Measurements from ENCODE around the gene WWOX.
A peak's percentile ranks its signal among the peaks of the same experiment; 100 is the strongest.

WWOX gene

DNA sequence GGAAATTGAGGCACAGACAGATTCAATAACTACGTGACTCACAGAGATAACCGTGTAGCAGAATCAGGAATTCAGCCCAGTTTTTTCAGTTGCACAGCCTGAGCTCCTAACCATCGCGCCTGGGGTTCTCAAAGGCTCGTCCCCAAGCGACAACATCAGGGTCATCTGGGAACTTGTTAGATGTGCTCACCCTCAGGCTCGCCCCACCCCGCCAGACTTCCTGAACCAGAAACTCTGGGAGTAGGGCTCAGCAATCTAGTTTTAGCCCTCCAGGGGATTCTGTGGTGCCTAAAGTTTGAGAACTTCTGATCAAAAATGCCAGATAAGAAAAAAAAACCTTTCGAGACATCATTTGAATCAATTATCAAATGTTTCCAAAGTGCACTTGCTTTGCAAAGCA lies 559.8 kb downstream of the WWOX start:
- no peaks in the 10 kb centered on the region for H3K27me3 ChIP-seq (ENCODE audit: control insufficient read depth in 1 of 2, insufficient read depth in 2 of 2, low read length in 2 of 2)
- no peaks in the 10 kb centered on the region for H3K4me1 ChIP-seq (ENCODE audit: control insufficient read depth, insufficient read depth, low read length)
- no peaks in the 10 kb centered on the region for H3K9me3 ChIP-seq (ENCODE audit: control insufficient read depth in 2 of 2, low read length in 2 of 2)
- no peak overlapping the region for H3K4me3 ChIP-seq (ENCODE audit: low read length in 2 of 2)
- no peak overlapping the region for H3K27ac ChIP-seq (ENCODE audit: low read length)
- H3K36me3 ChIP-seq (ENCODE audit: control insufficient read depth in 2 of 2, insufficient read depth in 2 of 2, low read length in 2 of 2), result no peaks in the 10 kb centered on the region
- no peak overlapping the region for H3K9ac ChIP-seq (ENCODE audit: low read length in 2 of 2)

- Histone ChIP-seq H3K9ac (ENCODE audit: low read length in 2 of 2) (no peak overlapping the region), H3K9me3 (ENCODE audit: control insufficient read depth in 2 of 2, low read length in 2 of 2) (no peaks in the 10 kb centered on the region), H3K4me3 (ENCODE audit: low read length in 2 of 2) (no peak overlapping the region), H3K27me3 (ENCODE audit: control insufficient read depth in 1 of 2, insufficient read depth in 2 of 2, low read length in 2 of 2) (no peaks in the 10 kb centered on the region), H3K27ac (ENCODE audit: low read length) (no peak overlapping the region), H3K36me3 (ENCODE audit: control insufficient read depth in 2 of 2, insufficient read depth in 2 of 2, low read length in 2 of 2) (no peaks in the 10 kb centered on the region), H3K4me1 (ENCODE audit: control insufficient read depth, insufficient read depth, low read length) (no peaks in the 10 kb centered on the region)
Observed at GRCh38 chr16:78659668-78660217, 560.3 kb downstream of the WWOX start.

DNA sequence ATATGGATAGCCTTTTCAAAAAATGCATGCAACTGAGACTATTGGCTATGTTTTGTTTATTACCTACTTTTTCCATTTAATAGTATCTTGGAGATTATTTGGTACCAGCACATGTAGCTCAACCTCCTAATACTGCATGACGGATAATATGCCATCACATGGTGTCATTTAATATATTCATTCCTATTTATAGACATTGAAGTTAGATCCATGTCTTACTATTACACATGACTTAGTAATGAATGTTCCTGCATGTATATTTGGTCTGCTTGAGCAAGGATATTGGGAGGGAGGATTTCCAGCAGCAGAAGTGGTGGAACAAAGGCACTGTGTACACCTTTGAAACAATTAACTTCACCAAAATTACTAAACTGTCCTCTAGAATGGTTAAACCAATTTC lies 561.3 kb downstream of the WWOX start:
- no peak overlapping the region for H3K9ac ChIP-seq (ENCODE audit: low read length in 2 of 2)
- no peaks in the 10 kb centered on the region for H3K27me3 ChIP-seq (ENCODE audit: control insufficient read depth in 1 of 2, insufficient read depth in 2 of 2, low read length in 2 of 2)
- H3K4me3 ChIP-seq (ENCODE audit: low read length in 2 of 2), result no peak overlapping the region
- no peaks in the 10 kb centered on the region for H3K9me3 ChIP-seq (ENCODE audit: control insufficient read depth in 2 of 2, low read length in 2 of 2)
- no peak overlapping the region for H3K27ac ChIP-seq (ENCODE audit: low read length)
- no peaks in the 10 kb centered on the region for H3K36me3 ChIP-seq (ENCODE audit: control insufficient read depth in 2 of 2, insufficient read depth in 2 of 2, low read length in 2 of 2)
- no peaks in the 10 kb centered on the region for H3K4me1 ChIP-seq (ENCODE audit: control insufficient read depth, insufficient read depth, low read length)

DNA sequence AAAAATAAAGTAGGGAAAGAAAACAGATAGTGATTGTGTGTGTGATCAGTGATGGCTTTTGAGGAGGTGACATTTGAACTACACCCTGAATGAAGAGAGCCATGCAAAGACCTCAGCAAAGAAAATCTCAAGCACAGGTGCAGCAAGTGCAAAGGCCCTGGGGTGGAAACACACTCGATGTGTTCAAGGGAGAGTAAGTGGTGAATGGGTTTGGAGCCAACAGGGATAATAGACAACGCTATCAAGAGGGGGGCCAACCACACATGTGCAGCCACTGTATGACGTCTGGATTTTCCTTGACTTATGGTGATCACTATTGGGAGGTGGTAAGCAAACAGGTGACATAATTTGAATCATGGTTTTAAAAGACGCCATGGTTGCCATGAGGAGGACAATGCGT lies 564.2 kb downstream of the WWOX start:
- Histone ChIP-seq H3K4me3 (ENCODE audit: low read length in 2 of 2) (no peak overlapping the region), H3K9ac (ENCODE audit: low read length in 2 of 2) (no peak overlapping the region), H3K4me1 (ENCODE audit: control insufficient read depth, insufficient read depth, low read length) (no peaks in the 10 kb centered on the region), H3K27me3 (ENCODE audit: control insufficient read depth in 1 of 2, insufficient read depth in 2 of 2, low read length in 2 of 2) (no peaks in the 10 kb centered on the region), H3K27ac (ENCODE audit: low read length) (no peak overlapping the region), H3K36me3 (ENCODE audit: control insufficient read depth in 2 of 2, insufficient read depth in 2 of 2, low read length in 2 of 2) (no peaks in the 10 kb centered on the region), H3K9me3 (ENCODE audit: control insufficient read depth in 2 of 2, low read length in 2 of 2) (no peaks in the 10 kb centered on the region)

DNA sequence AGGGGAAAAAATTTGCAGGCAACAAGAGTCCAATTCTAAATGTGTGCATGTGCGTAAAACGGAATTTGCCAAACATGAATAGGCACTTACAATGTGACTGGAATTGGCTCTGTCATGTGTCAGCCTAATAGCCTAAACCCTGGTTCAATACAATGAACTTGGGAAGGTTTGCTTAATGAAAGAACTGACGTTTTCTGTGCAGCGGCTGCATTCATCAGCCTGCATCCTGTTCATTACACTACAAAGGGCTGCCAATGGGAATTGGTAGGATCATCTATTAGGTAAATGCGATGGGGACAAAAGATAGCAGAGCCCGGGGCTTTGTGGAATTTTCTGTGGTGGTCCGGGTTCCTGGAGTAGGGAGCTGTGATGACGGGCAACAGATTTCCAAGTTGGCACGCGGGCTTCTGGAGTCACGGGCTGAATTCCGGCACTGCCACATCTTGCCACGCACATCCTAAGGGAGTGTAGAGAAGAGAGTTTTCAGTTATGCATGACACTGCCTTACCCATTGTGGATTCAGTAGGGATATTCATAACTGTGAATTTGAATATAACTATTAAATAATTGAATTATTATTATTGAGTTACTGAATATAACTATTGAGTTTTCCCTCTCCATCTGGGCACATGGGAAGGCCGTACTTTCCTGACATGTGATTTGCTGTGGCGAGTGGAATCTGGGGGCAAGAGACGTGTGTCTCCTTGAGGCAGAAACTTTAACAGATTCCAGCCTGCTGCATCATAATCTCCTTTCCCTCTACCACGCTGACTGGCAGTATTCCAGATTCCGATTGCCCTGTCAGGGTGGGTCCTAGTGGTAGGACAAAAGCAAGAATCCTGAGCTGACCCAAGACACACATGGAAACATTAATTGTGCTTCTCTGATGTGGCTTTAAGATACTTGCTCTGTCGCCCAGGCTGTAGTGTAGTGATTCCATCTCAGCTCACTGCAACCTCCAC lies 565.6 kb downstream of the WWOX start:
- Histone ChIP-seq H3K9ac (ENCODE audit: low read length in 2 of 2) (no peak overlapping the region), H3K27me3 (ENCODE audit: control insufficient read depth in 1 of 2, insufficient read depth in 2 of 2, low read length in 2 of 2) (no peaks in the 10 kb centered on the region), H3K27ac (ENCODE audit: low read length) (no peak overlapping the region), H3K36me3 (ENCODE audit: control insufficient read depth in 2 of 2, insufficient read depth in 2 of 2, low read length in 2 of 2) (no peaks in the 10 kb centered on the region), H3K9me3 (ENCODE audit: control insufficient read depth in 2 of 2, low read length in 2 of 2) (no peaks in the 10 kb centered on the region), H3K4me1 (ENCODE audit: control insufficient read depth, insufficient read depth, low read length) (peaks cover 4% of the 10 kb centered on the region), H3K4me3 (ENCODE audit: low read length in 2 of 2) (no peak overlapping the region)

GRCh38 chr16:78666318-78666717 lies 566.9 kb downstream of the WWOX start:
- Histone ChIP-seq H3K27ac (ENCODE audit: low read length) (no peak overlapping the region), H3K9me3 (ENCODE audit: control insufficient read depth in 2 of 2, low read length in 2 of 2) (no peaks in the 10 kb centered on the region), H3K4me1 (ENCODE audit: control insufficient read depth, insufficient read depth, low read length) (peaks cover 11% of the 10 kb centered on the region), H3K9ac (ENCODE audit: low read length in 2 of 2) (no peak overlapping the region), H3K4me3 (ENCODE audit: low read length in 2 of 2) (no peak overlapping the region), H3K27me3 (ENCODE audit: control insufficient read depth in 1 of 2, insufficient read depth in 2 of 2, low read length in 2 of 2) (no peaks in the 10 kb centered on the region), H3K36me3 (ENCODE audit: control insufficient read depth in 2 of 2, insufficient read depth in 2 of 2, low read length in 2 of 2) (no peaks in the 10 kb centered on the region)

GRCh38 chr16:78667675-78668074 lies 568.2 kb downstream of the WWOX start:
- Histone ChIP-seq H3K9ac (ENCODE audit: low read length in 2 of 2) (no peak overlapping the region), H3K36me3 (ENCODE audit: control insufficient read depth in 2 of 2, insufficient read depth in 2 of 2, low read length in 2 of 2) (no peaks in the 10 kb centered on the region), H3K27me3 (ENCODE audit: control insufficient read depth in 1 of 2, insufficient read depth in 2 of 2, low read length in 2 of 2) (no peaks in the 10 kb centered on the region), H3K4me1 (ENCODE audit: control insufficient read depth, insufficient read depth, low read length) (peaks cover 11% of the 10 kb centered on the region), H3K9me3 (ENCODE audit: control insufficient read depth in 2 of 2, low read length in 2 of 2) (no peaks in the 10 kb centered on the region), H3K4me3 (ENCODE audit: low read length in 2 of 2) (no peak overlapping the region), H3K27ac (ENCODE audit: low read length) (no peak overlapping the region)

GRCh38 chr16:78668393-78668792 lies 568.9 kb downstream of the WWOX start:
- Histone ChIP-seq H3K4me1 (ENCODE audit: control insufficient read depth, insufficient read depth, low read length) (peaks cover 11% of the 10 kb centered on the region), H3K27me3 (ENCODE audit: control insufficient read depth in 1 of 2, insufficient read depth in 2 of 2, low read length in 2 of 2) (no peaks in the 10 kb centered on the region), H3K36me3 (ENCODE audit: control insufficient read depth in 2 of 2, insufficient read depth in 2 of 2, low read length in 2 of 2) (no peaks in the 10 kb centered on the region), H3K9ac (ENCODE audit: low read length in 2 of 2) (no peak overlapping the region), H3K9me3 (ENCODE audit: control insufficient read depth in 2 of 2, low read length in 2 of 2) (no peaks in the 10 kb centered on the region), H3K4me3 (ENCODE audit: low read length in 2 of 2) (no peak overlapping the region), H3K27ac (ENCODE audit: low read length) (no peak overlapping the region)

- H3K27ac ChIP-seq (ENCODE audit: low read length), result peak overlapping the region; percentile 37
- H3K4me3 ChIP-seq (ENCODE audit: low read length in 2 of 2), result no peak overlapping the region
- peaks cover 11% of the 10 kb centered on the region for H3K4me1 ChIP-seq (ENCODE audit: control insufficient read depth, insufficient read depth, low read length)
- no peaks in the 10 kb centered on the region for H3K27me3 ChIP-seq (ENCODE audit: control insufficient read depth in 1 of 2, insufficient read depth in 2 of 2, low read length in 2 of 2)
- H3K9ac ChIP-seq (ENCODE audit: low read length in 2 of 2), result no peak overlapping the region
- H3K9me3 ChIP-seq (ENCODE audit: control insufficient read depth in 2 of 2, low read length in 2 of 2), result no peaks in the 10 kb centered on the region
- no peaks in the 10 kb centered on the region for H3K36me3 ChIP-seq (ENCODE audit: control insufficient read depth in 2 of 2, insufficient read depth in 2 of 2, low read length in 2 of 2)
Observed at GRCh38 chr16:78669994-78670393, 570.5 kb downstream of the WWOX start.

DNA sequence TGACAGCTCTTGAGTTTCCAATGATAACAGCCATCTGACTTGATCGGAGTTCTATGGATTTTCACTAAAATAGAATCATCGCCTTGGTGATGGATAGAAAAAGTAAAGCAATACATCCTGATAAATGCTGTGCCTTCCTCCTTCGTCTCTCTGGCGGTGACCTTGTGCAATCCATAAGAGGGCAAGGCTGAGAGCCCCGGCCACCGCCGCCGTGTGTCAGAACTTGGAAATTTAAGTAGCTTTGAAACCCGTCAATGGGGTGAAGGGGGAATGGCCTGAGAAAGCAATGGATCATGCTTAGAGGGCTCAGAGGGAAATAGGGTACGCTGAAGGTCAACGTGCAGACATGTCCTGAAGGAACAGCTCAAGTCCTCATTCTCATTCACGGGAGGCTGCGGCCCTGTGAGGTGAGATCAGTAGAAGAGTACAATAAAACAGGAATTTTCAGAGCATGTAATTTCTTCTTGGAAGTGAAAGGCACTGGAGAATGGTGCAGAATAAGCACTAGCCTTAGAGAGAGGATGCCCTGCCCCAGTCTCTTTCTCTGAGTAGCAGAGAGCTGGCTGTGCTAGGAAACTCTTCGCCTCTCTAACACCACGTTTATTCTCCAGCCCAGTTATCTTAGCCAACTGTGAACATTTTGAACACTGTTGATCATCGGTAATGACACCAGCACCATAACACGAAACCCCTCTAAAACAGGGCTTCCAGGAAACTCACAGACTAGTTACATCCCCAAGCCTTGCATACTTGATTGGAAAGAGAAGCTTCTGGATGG lies 573.5 kb downstream of the WWOX start:
- H3K27me3 ChIP-seq (ENCODE audit: control insufficient read depth in 1 of 2, insufficient read depth in 2 of 2, low read length in 2 of 2), result no peaks in the 10 kb centered on the region
- no peak overlapping the region for H3K27ac ChIP-seq (ENCODE audit: low read length)
- no peak overlapping the region for H3K9ac ChIP-seq (ENCODE audit: low read length in 2 of 2)
- H3K4me3 ChIP-seq (ENCODE audit: low read length in 2 of 2), result no peak overlapping the region
- peaks cover 11% of the 10 kb centered on the region for H3K4me1 ChIP-seq (ENCODE audit: control insufficient read depth, insufficient read depth, low read length)
- no peaks in the 10 kb centered on the region for H3K36me3 ChIP-seq (ENCODE audit: control insufficient read depth in 2 of 2, insufficient read depth in 2 of 2, low read length in 2 of 2)
- H3K9me3 ChIP-seq (ENCODE audit: control insufficient read depth in 2 of 2, low read length in 2 of 2), result no peaks in the 10 kb centered on the region
